H1 (cell line): Measurements from ENCODE around the gene COIL. TPM values are rescaled to one million over a fixed set of nuclear protein-coding genes. Genes with fewer than 3 reads are reported as not detected.

Experiments
- CTCF ChIA-PET: fragments of 300-600 bp; sonication (Branson Sonifier 250); formaldehyde crosslinking; loops from one replicate; lab custom pipeline; 2021; ENCODE audit not compliant: partially characterized antibody; lab: Charles Lee
- POLR2A ChIA-PET: fragments of 300-600 bp; sonication (Branson Sonifier 250); formaldehyde crosslinking; loops from one replicate; lab custom pipeline; 2021; ENCODE audit warnings: inconsistent platforms; ENCODE audit not compliant: partially characterized antibody; lab: Charles Lee
- DNase-seq, 2 experiments: peaks; one replicate each; pipeline versions ENCODE4 v3.0.0 to v3.0.0-alpha.2; 2010 to 2022; ENCODE audit warnings: low spot score in 2 of 2, low read depth in 1 of 2, mixed read lengths in 1 of 2
- FAIRE-seq: peaks from 2 replicates; lab custom pipeline; 2011; peaks lifted over from hg19 to GRCh38; lab: Jason Lieb, UNC
- H2AFZ ChIP-seq: 2 replicates; pipeline ENCODE4 v1.8.1; 2012; ENCODE audit warnings: low read length, inconsistent platforms
- H2AK5ac ChIP-seq: 2 replicates; pipeline ENCODE4 v1.6.1; 2013; ENCODE audit warnings: low read depth, low read length
- H2BK120ac ChIP-seq: replicated peaks from 2 replicates; pipeline ENCODE3; 2013; ENCODE audit warnings: low read depth, low read length, inconsistent platforms
- H2BK12ac ChIP-seq: 2 replicates; pipeline ENCODE4 v1.6.1; 2013; ENCODE audit warnings: low read depth, low read length
- H2BK15ac ChIP-seq: 2 replicates; pipeline ENCODE4 v1.6.1; 2013; ENCODE audit warnings: low read length
- H2BK20ac ChIP-seq: 2 replicates; pipeline ENCODE4 v1.6.1; 2013; ENCODE audit warnings: low read length
- H2BK5ac ChIP-seq: 2 replicates; pipeline ENCODE4 v1.6.1; 2013; ENCODE audit warnings: low read depth, low read length
- H3K14ac ChIP-seq: 2 replicates; pipeline ENCODE4 v1.6.1; 2013; ENCODE audit warnings: inconsistent platforms; ENCODE audit not compliant: insufficient read length
- H3K18ac ChIP-seq: 2 replicates; pipeline ENCODE4 v1.6.1; 2013; ENCODE audit warnings: low read length; ENCODE audit errors: extremely low read depth
- H3K23ac ChIP-seq: 2 replicates; pipeline ENCODE4 v1.6.1; 2013; ENCODE audit warnings: inconsistent platforms; ENCODE audit not compliant: insufficient read length
- H3K23me2 ChIP-seq: 2 replicates; pipeline ENCODE4 v1.6.1; 2013; ENCODE audit warnings: low read depth, low read length
- H3K27ac ChIP-seq: 2 replicates; pipeline ENCODE4 v1.6.1; 2011; ENCODE audit warnings: low read depth, low read length, inconsistent platforms
- H3K27me3 ChIP-seq, 4 experiments: replicated peaks in 1 of 4; 1 replicate in 1 of 4; 2 replicates in 3 of 4; pipeline versions ENCODE4 v1.6.1 to v1.8.1; 2011 to 2013; ENCODE audit warnings: low read length in 3 of 4, mild to moderate bottlenecking in 3 of 4, inconsistent platforms in 2 of 4, mixed read lengths in 2 of 4, moderate library complexity in 1 of 4; ENCODE audit not compliant: control insufficient read depth in 3 of 4, insufficient read depth in 3 of 4; ENCODE audit errors: extremely low read depth in 1 of 4
- H3K36me3 ChIP-seq, 4 experiments: 2 replicates each; pipeline versions ENCODE4 v1.6.1 to v1.8.1; 2011 to 2013; ENCODE audit warnings: mild to moderate bottlenecking in 4 of 4, low read length in 3 of 4, moderate library complexity in 2 of 4, control low read depth in 1 of 4, inconsistent platforms in 1 of 4; ENCODE audit not compliant: insufficient read depth in 4 of 4, control insufficient read depth in 2 of 4
- H3K4ac ChIP-seq: replicated peaks from 2 replicates; pipeline ENCODE3; 2013; ENCODE audit warnings: low read length, low read depth, mixed read lengths, inconsistent platforms; ENCODE audit not compliant: insufficient read length
- H3K4me1 ChIP-seq, 4 experiments: replicated peaks in 1 of 4; 1 replicate in 1 of 4; 2 replicates in 3 of 4; pipeline versions ENCODE4 v1.6.1 to v1.8.1; 2011 to 2013; ENCODE audit warnings: low read length in 3 of 4, inconsistent platforms in 2 of 4, mixed read lengths in 1 of 4; ENCODE audit not compliant: insufficient read depth in 4 of 4, control insufficient read depth in 3 of 4
- H3K4me2 ChIP-seq, 2 experiments: 2 replicates each; pipeline versions ENCODE4 v1.6.1 to v1.8.1; 2011 to 2013; ENCODE audit warnings: low read depth in 2 of 2, low read length in 2 of 2, control low read depth in 1 of 2, inconsistent platforms in 1 of 2, mild to moderate bottlenecking in 1 of 2; ENCODE audit not compliant: insufficient read depth in 1 of 2
- H3K4me3 ChIP-seq, 4 experiments: fragments of 200-600, 300-600 bp in 1 of 4; sonication (generic), shearing (Covaris generic), sonication (Bioruptor Twin) in 1 of 4; 2 replicates each; pipeline versions ENCODE4 v1.5.1 to v1.8.1; 2011 to 2016; ENCODE audit warnings: low read length in 4 of 4, low read depth in 3 of 4, control low read depth in 2 of 4, inconsistent platforms in 2 of 4, mild to moderate bottlenecking in 2 of 4, mixed read lengths in 1 of 4, moderate library complexity in 1 of 4; ENCODE audit not compliant: insufficient read depth in 2 of 4; ENCODE audit errors: extremely low read depth in 1 of 4
- H3K56ac ChIP-seq: replicated peaks from 2 replicates; pipeline ENCODE3; 2013; ENCODE audit warnings: low read depth, mild to moderate bottlenecking, mixed read lengths, low read length, inconsistent platforms; ENCODE audit not compliant: insufficient read length
- H3K79me1 ChIP-seq: 2 replicates; pipeline ENCODE4 v1.6.1; 2013; ENCODE audit warnings: low read depth, low read length, control low read depth
- H3K79me2 ChIP-seq, 2 experiments: 2 replicates each; pipeline versions ENCODE4 v1.6.1 to v1.8.1; 2012 to 2013; ENCODE audit warnings: low read length in 2 of 2, mild to moderate bottlenecking in 2 of 2, inconsistent platforms in 1 of 2; ENCODE audit not compliant: insufficient read depth in 2 of 2, control insufficient read depth in 1 of 2
- H3K9ac ChIP-seq, 4 experiments: replicated peaks in 1 of 4; 1 replicate in 1 of 4; 2 replicates in 3 of 4; pipeline versions ENCODE4 v1.6.1 to v1.8.1; 2011 to 2013; ENCODE audit warnings: low read depth in 3 of 4, low read length in 3 of 4, control low read depth in 2 of 4, mild to moderate bottlenecking in 2 of 4, moderate library complexity in 2 of 4, inconsistent platforms in 1 of 4; ENCODE audit errors: extremely low read depth in 1 of 4
- H3K9me3 ChIP-seq, 2 experiments: 2 replicates each; pipeline versions ENCODE4 v1.6.1 to v1.8.1; 2012 to 2013; ENCODE audit warnings: mild to moderate bottlenecking in 2 of 2, moderate library complexity in 2 of 2, control low read depth in 1 of 2, inconsistent platforms in 1 of 2, low read depth in 1 of 2, low read length in 1 of 2, mixed read lengths in 1 of 2; ENCODE audit not compliant: insufficient read depth in 2 of 2
- H4K20me1 ChIP-seq, 2 experiments: replicated peaks in 1 of 2; 2 replicates each; pipeline versions ENCODE3 to v1.8.1; 2011 to 2013; ENCODE audit warnings: inconsistent platforms in 2 of 2, low read length in 2 of 2, mild to moderate bottlenecking in 1 of 2; ENCODE audit not compliant: insufficient read depth in 2 of 2, control insufficient read depth in 1 of 2
- H4K5ac ChIP-seq: 2 replicates; pipeline ENCODE4 v1.6.1; 2013; ENCODE audit warnings: low read length, low read depth, mixed read lengths, inconsistent platforms; ENCODE audit not compliant: insufficient read length
- H4K8ac ChIP-seq: 2 replicates; pipeline ENCODE4 v1.8.0; 2013; ENCODE audit warnings: mild to moderate bottlenecking, moderate library complexity, low read length, inconsistent platforms; ENCODE audit not compliant: insufficient read depth; ENCODE audit errors: extremely low read depth
- H4K91ac ChIP-seq: replicated peaks from 2 replicates; pipeline ENCODE3; 2013; ENCODE audit warnings: low read length, mixed read lengths, inconsistent platforms; ENCODE audit not compliant: insufficient read length
- FOSL1 ChIP-seq: IDR thresholded peaks from 2 replicates; pipeline ENCODE4 v1.6.1; 2011; ENCODE audit warnings: mild to moderate bottlenecking, low read depth, low read length, moderate library complexity; ENCODE audit not compliant: insufficient read depth
- PHF8 ChIP-seq: fragments of 200-600 bp; sonication (generic); conservative IDR thresholded peaks from 2 replicates; pipeline ENCODE4 v1.7.1; 2012; ENCODE audit warnings: low read depth, mild to moderate bottlenecking, inconsistent platforms, low read length, moderate library complexity
- SP4 ChIP-seq: IDR thresholded peaks from 2 replicates; pipeline ENCODE4 v1.6.1; 2012; ENCODE audit warnings: low read length, inconsistent platforms
- YY1 ChIP-seq: IDR thresholded peaks from 2 replicates; pipeline ENCODE4 v1.6.1; 2011; ENCODE audit warnings: low read depth, mild to moderate bottlenecking, low read length
- WGBS, 2 experiments: shearing (Covaris generic) in 1 of 2; methylation state at CpG; one replicate each; pipeline versions ENCODE4 v1.1.6 to v1.1.7; 2013 to 2015; ENCODE audit warnings: low lambda C conversion rate in 2 of 2, mixed read lengths in 2 of 2, inconsistent platforms in 1 of 2, low coverage in 1 of 2, missing lambda C conversion rate in 1 of 2; ENCODE audit not compliant: insufficient replicate concordance in 2 of 2, insufficient coverage in 1 of 2, insufficient read length in 1 of 2; ENCODE audit errors: extremely low coverage in 1 of 2, missing lambda C conversion rate in 1 of 2; 5-methylcytosine and 5-hydroxymethylcytosine counted together
- polyA plus RNA-seq, 7 experiments: library from polyadenylated mRNA; depleted of rRNA in 3 of 7; stranded (reverse) in 5 of 7; unstranded in 2 of 7; fragments of >200 nt in 5 of 7; fragments of 200-250 nt in 2 of 7; gene quantifications; 1 replicate in 5 of 7; 2 replicates in 1 of 7; 4 replicates in 1 of 7; pipeline versions ENCODE4 v1.2.1 to v1.2.3, GENCODE V29; 2011 to 2013; ENCODE audit warnings: missing spikeins in 2 of 7, mixed read lengths in 2 of 7
- total RNA-seq: library from RNA; stranded (reverse); fragmentation: NEBNext Ultra II Directional; extraction: Animal tissue kit (Norgen Biotek cat#: 25700); gene quantifications from 2 replicates; pipeline ENCODE4 v1.2.1, GENCODE V29; 2021

The COIL gene
- total and polyA plus RNA-seq, 2 of the 8 experiments (the other 6 are each of a cell fraction or from before 2014, with no cell fraction given), result 5.2 to 23.6 TPM

GRCh38 chr17:56997313-56997712 is 36.5 kb upstream of the COIL start:
- Histone ChIP-seq H4K8ac (no peak overlapping the region), H3K4me3 (no peak overlapping the region), H3K9me3 (no peaks in the 10 kb centered on the region), H2BK5ac (no peak overlapping the region), H3K18ac (no peak overlapping the region), H2BK15ac (no peak overlapping the region), H3K14ac (no peak overlapping the region), H2BK12ac (no peak overlapping the region), H3K36me3 (peaks cover 0 to 23% (median 13%) of the 10 kb centered on the region in 4 experiments; a peak in 6 of 8 replicates), H3K27me3 (no peaks in the 10 kb centered on the region), H4K91ac (no peak overlapping the region), H3K23me2 (no peaks in the 10 kb centered on the region), H3K4me1 (no peaks in the 10 kb centered on the region), H3K79me2 (no peaks in the 10 kb centered on the region), H3K56ac (no peak overlapping the region), H4K5ac (no peak overlapping the region), H4K20me1 (no peaks in the 10 kb centered on the region), H3K4ac (no peak overlapping the region)
- CTCF ChIA-PET, result interaction anchor here (2.2 to 4.1 kb wide), 3 partner anchors 12 to 113 kb away, joined by 7 to 34 read pairs (median 9); no protein-coding TSS in a partner anchor
- POLR2A ChIA-PET, result no interaction called here
- DNase-seq, result no peak
- no peak for TF ChIP-seq FOSL1
- no peak for TF ChIP-seq YY1
- TF ChIP-seq SP4, result no peak
- no peak for TF ChIP-seq PHF8
- TF ChIP-seq, all 59 proteins: peak for 0
- Histone ChIP-seq H3K27ac (no peak overlapping the region), H3K4me2 (no peak overlapping the region), H3K9ac (no peak overlapping the region), H2AFZ (no peak overlapping the region), H2BK20ac (no peak overlapping the region), H2AK5ac (no peak overlapping the region), H3K23ac (no peak overlapping the region), H3K79me1 (peaks cover 2% of the 10 kb centered on the region; the same call in 1 of the 2 replicates), H2BK120ac (no peak overlapping the region)
- FAIRE-seq, result no peak
- WGBS, 2 experiments, result 94% methylated on average over 2 of the region's 2 CpGs; no CpG with 5 or more reads in 1 of the 2 experiments
